Esophagus squamous epithelium (tissue), 5 donors: ENCODE data around the gene GRIP1. TPM values are rescaled to one million over a fixed set of nuclear protein-coding genes. Genes with fewer than 3 reads are reported as not detected.

Source experiments
- DNase-seq: peaks from one replicate; lab custom pipeline; 2025; lab: John Stamatoyannopoulos, UW
- H3K27ac ChIP-seq, 4 donors: fragments of 200-600 bp; sonication (generic); one replicate each; pipeline ENCODE4 v1.5.1; 2016 to 2019; ENCODE audit warnings: mild to moderate bottlenecking in 1 of 4
- H3K27me3 ChIP-seq, 4 donors: fragments of 200-600 bp; sonication (generic); 1 replicate in 3 of 4; 2 replicates in 1 of 4; pipeline versions ENCODE4 v1.5.1 to v1.6.0; 2017 to 2021; ENCODE audit warnings: antibody characterized with exemption in 1 of 4
- H3K36me3 ChIP-seq, 3 donors: fragments of 200-600 bp; sonication (generic); one replicate each; pipeline ENCODE4 v1.5.1; 2016 to 2019
- H3K4me1 ChIP-seq, 3 donors: fragments of 200-600 bp; sonication (generic); one replicate each; pipeline ENCODE4 v1.5.1; 2017 to 2019
- H3K4me3 ChIP-seq, 4 donors: fragments of 200-600 bp; sonication (generic); 1 replicate in 3 of 4; 2 replicates in 1 of 4; pipeline ENCODE4 v1.5.1; 2016 to 2019; ENCODE audit warnings: mild to moderate bottlenecking in 2 of 4, moderate library complexity in 1 of 4
- H3K9me3 ChIP-seq, 3 donors: fragments of 200-600 bp; sonication (generic); one replicate each; pipeline ENCODE4 v1.5.1; 2016 to 2019
- POLR2A ChIP-seq, 4 donors: fragments of 450-650 bp; IDR thresholded peaks; one replicate each; pipeline ENCODE4 v1.6.1; 2017; ENCODE audit warnings: antibody characterized with exemption in 4 of 4, mild to moderate bottlenecking in 4 of 4, moderate library complexity in 3 of 4
- WGBS, 2 donors: methylation state at CpG; one replicate each; pipeline ENCODE4 v1.1.5; 2018; 5-methylcytosine and 5-hydroxymethylcytosine counted together
- intact Hi-C: fragments of 100-400 bp; cut with DNase I; formaldehyde crosslinking; loops from one replicate; pipeline ENCODE4 v1.15.0; 2022
- total RNA-seq, 4 donors: library from RNA; depleted of rRNA; stranded (reverse); fragments of >200 nt; gene quantifications; one replicate each; pipeline ENCODE4 v1.1.0, GENCODE V29; 2016
- TF ChIP-seq, protein P1 (sequence below), 6 experiments: fragments of 450-650 bp in 4 of 6; fragments of 200-600 bp in 2 of 6; sonication (generic) in 2 of 6; IDR thresholded peaks; one replicate each; pipeline ENCODE4 v1.5.1; 2016 to 2019; ENCODE audit warnings: antibody characterized with exemption in 6 of 6, mild to moderate bottlenecking in 4 of 6, moderate library complexity in 4 of 6
- donor health status: DM: yes; HTN: yes; CAD: no.

Gene GRIP1
- total RNA-seq, 4 donors from 2014 or later: 4.9 to 15.9 (median 11.0) TPM

GRCh38 chr12:66380769-66381535, 297.9 kb downstream of the GRIP1 start:
- intact Hi-C loops: no loop called here
- peaks cover 0 to 6% (median 0%) of the 10 kb centered on the region in 3 donors for H3K36me3 ChIP-seq
- H3K27ac ChIP-seq: no peak overlapping the region
- no peaks in the 10 kb centered on the region for H3K4me1 ChIP-seq
- H3K9me3 ChIP-seq: no peaks in the 10 kb centered on the region
- no peak for TF ChIP-seq POLR2A (IDR thresholded peaks at IDR 0.05)
- TF ChIP-seq, protein P1, sequence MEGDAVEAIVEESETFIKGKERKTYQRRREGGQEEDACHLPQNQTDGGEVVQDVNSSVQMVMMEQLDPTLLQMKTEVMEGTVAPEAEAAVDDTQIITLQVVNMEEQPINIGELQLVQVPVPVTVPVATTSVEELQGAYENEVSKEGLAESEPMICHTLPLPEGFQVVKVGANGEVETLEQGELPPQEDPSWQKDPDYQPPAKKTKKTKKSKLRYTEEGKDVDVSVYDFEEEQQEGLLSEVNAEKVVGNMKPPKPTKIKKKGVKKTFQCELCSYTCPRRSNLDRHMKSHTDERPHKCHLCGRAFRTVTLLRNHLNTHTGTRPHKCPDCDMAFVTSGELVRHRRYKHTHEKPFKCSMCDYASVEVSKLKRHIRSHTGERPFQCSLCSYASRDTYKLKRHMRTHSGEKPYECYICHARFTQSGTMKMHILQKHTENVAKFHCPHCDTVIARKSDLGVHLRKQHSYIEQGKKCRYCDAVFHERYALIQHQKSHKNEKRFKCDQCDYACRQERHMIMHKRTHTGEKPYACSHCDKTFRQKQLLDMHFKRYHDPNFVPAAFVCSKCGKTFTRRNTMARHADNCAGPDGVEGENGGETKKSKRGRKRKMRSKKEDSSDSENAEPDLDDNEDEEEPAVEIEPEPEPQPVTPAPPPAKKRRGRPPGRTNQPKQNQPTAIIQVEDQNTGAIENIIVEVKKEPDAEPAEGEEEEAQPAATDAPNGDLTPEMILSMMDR (IDR thresholded peaks at IDR 0.05): no peak
- WGBS, 2 donors: 90 to 91% methylated on average over 5 of the region's 5 CpGs
- no peak overlapping the region for H3K4me3 ChIP-seq
- no peak for DNase-seq
- no peaks in the 10 kb centered on the region for H3K27me3 ChIP-seq

- no peaks in the 10 kb centered on the region for H3K4me1 ChIP-seq
- no peak overlapping the region for H3K4me3 ChIP-seq
- DNase-seq: no peak
- H3K36me3 ChIP-seq: peaks cover 0 to 6% (median 0%) of the 10 kb centered on the region in 3 donors
- 78 to 94% methylated on average over 6 of the region's 6 CpGs for WGBS, 2 donors
- no peak overlapping the region for H3K27ac ChIP-seq
- TF ChIP-seq POLR2A (IDR thresholded peaks at IDR 0.05): no peak
- TF ChIP-seq, protein P1 (IDR thresholded peaks at IDR 0.05): no peak
- H3K9me3 ChIP-seq: no peaks in the 10 kb centered on the region
- intact Hi-C loops: no loop called here
- H3K27me3 ChIP-seq: no peaks in the 10 kb centered on the region
Observed at GRCh38 chr12:66379616-66380015, 299.3 kb downstream of the GRIP1 start.

DNA sequence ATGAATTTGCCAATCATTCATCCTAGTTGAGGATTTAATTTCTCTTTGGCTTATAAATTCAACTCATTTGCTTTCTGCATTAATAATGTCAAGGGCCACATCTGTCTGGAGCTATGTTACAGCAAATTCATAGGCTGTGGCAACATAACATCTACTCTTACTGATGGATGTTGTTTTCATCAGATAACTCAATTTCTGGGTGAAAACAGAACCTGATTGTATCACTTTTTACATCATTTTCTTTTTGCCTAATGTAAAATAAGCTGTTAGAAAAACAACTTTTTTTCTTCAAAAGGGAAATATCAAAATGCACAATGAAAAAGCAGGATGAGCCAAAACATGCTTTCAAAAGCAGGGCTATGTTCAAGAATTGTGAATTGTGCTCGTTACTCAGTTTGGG, 303.3 kb downstream of the GRIP1 start:
- H3K9me3 ChIP-seq: no peaks in the 10 kb centered on the region
- H3K4me1 ChIP-seq: no peaks in the 10 kb centered on the region
- TF ChIP-seq POLR2A (IDR thresholded peaks at IDR 0.05): no peak
- TF ChIP-seq, protein P1 (IDR thresholded peaks at IDR 0.05): no peak
- intact Hi-C loops: no loop called here
- H3K27me3 ChIP-seq: no peaks in the 10 kb centered on the region
- peaks cover 0 to 6% (median 0%) of the 10 kb centered on the region in 3 donors for H3K36me3 ChIP-seq
- no peak for DNase-seq
- no peak overlapping the region for H3K27ac ChIP-seq
- H3K4me3 ChIP-seq: no peak overlapping the region
- 84 to 89% methylated on average over 1 of the region's 1 CpG for WGBS, 2 donors

GRCh38 chr12:66371982-66372381, 306.9 kb downstream of the GRIP1 start:
- TF ChIP-seq, protein P1 (IDR thresholded peaks at IDR 0.05): no peak
- no peak for TF ChIP-seq POLR2A (IDR thresholded peaks at IDR 0.05)
- Histone ChIP-seq H3K4me1 (no peaks in the 10 kb centered on the region), H3K4me3 (no peak overlapping the region), H3K9me3 (no peaks in the 10 kb centered on the region), H3K27ac (no peak overlapping the region), H3K36me3 (no peaks in the 10 kb centered on the region), H3K27me3 (no peaks in the 10 kb centered on the region)
- 59 to 73% methylated on average over 2 of the region's 2 CpGs for WGBS, 2 donors
- no peak for DNase-seq
- intact Hi-C loops: no loop called here

- TF ChIP-seq, protein P1 (IDR thresholded peaks at IDR 0.05): no peak
- no peak for TF ChIP-seq POLR2A (IDR thresholded peaks at IDR 0.05)
- WGBS, 2 donors: 66 to 69% methylated on average over 3 of the region's 3 CpGs
- intact Hi-C loops: no loop called here
Observed at GRCh38 chr12:66367015-66367667, 311.7 kb downstream of the GRIP1 start.

More at GRCh38 chr12:66367015-66367667, 311.7 kb downstream of the GRIP1 start:
- Histone ChIP-seq H3K27ac (no peak overlapping the region), H3K36me3 (no peaks in the 10 kb centered on the region), H3K4me1 (no peaks in the 10 kb centered on the region), H3K9me3 (no peaks in the 10 kb centered on the region), H3K27me3 (no peaks in the 10 kb centered on the region), H3K4me3 (no peak overlapping the region)
- DNase-seq: no peak
